Activated T-cell treated with anti-CD3 and anti-CD28 coated beads, Interleukin-2, amount 50 U/mL, for 72 hours (primary cell): ENCODE results near the gene RBP3. TPM values are rescaled to one million over a fixed set of nuclear protein-coding genes. Genes with fewer than 3 reads are reported as not detected.

Source experiments
- ATAC-seq, 2 donors: fragments of 150-1000 bp; cut with Tn5 transposase; replicated peaks in 1 of 2; 2 replicates each; pipeline ENCODE4 v1.10.0; 2021; ENCODE audit warnings: moderate library complexity in 2 of 2, mild to moderate bottlenecking in 1 of 2
- DNase-seq, 2 donors: peaks; one replicate each; pipeline ENCODE4 v3.0.0; 2021 to 2022; ENCODE audit warnings: mixed read lengths in 1 of 2
- H3K27ac Mint-ChIP-seq: one replicate; pipeline ENCODE4 v1.8.0; 2022; ENCODE audit warnings: mild to moderate bottlenecking, moderate library complexity, mixed read lengths
- H3K27me3 Mint-ChIP-seq: one replicate; pipeline ENCODE4 v1.8.0; 2022; ENCODE audit warnings: low read depth, mixed read lengths
- H3K36me3 Mint-ChIP-seq, 2 donors: one replicate each; pipeline ENCODE4 v1.8.0; 2022; ENCODE audit warnings: mixed read lengths in 2 of 2, mild to moderate bottlenecking in 1 of 2; ENCODE audit not compliant: insufficient read depth in 2 of 2
- H3K4me1 Mint-ChIP-seq: one replicate; pipeline ENCODE4 v1.8.0; 2022; ENCODE audit warnings: low read depth, mixed read lengths
- H3K4me3 Mint-ChIP-seq, 2 donors: one replicate each; pipeline ENCODE4 v1.8.0; 2022; ENCODE audit warnings: mild to moderate bottlenecking in 2 of 2, mixed read lengths in 2 of 2, moderate library complexity in 2 of 2
- H3K9me3 Mint-ChIP-seq, 2 donors: one replicate each; pipeline ENCODE4 v1.8.0; 2022; ENCODE audit warnings: mixed read lengths in 2 of 2
- total RNA-seq, 2 donors: library from RNA; stranded (reverse); gene quantifications; one replicate each; pipeline ENCODE4 v1.2.3, GENCODE V29; 2022

RBP3 gene
- total RNA-seq, 2 donors from 2014 or later: not detected

- ATAC-seq: no peak
- no peaks in the 10 kb centered on the region for H3K27me3 Mint-ChIP-seq
- no peaks in the 10 kb centered on the region for H3K9me3 Mint-ChIP-seq
- H3K27ac Mint-ChIP-seq: no peak overlapping the region
- H3K36me3 Mint-ChIP-seq: no peaks in the 10 kb centered on the region
- peaks cover 13% of the 10 kb centered on the region for H3K4me1 Mint-ChIP-seq
- H3K4me3 Mint-ChIP-seq: no peak overlapping the region
- DNase-seq: no peak
Measured at GRCh38 chr10:47310090-47310505, 38.1 kb upstream of the RBP3 start.

- H3K4me3 Mint-ChIP-seq: peak overlapping the region in 1 of 2 donors; percentile 33
- H3K27me3 Mint-ChIP-seq: no peaks in the 10 kb centered on the region
- peak; percentile 32 to 49 for ATAC-seq
- no peaks in the 10 kb centered on the region for H3K36me3 Mint-ChIP-seq
- no peak overlapping the region for H3K27ac Mint-ChIP-seq
- H3K4me1 Mint-ChIP-seq: peaks cover 13% of the 10 kb centered on the region
- peak; percentile 10 to 30 for DNase-seq
- no peaks in the 10 kb centered on the region for H3K9me3 Mint-ChIP-seq
Measured at GRCh38 chr10:47311193-47311931, 36.8 kb upstream of the RBP3 start.

- H3K27me3 Mint-ChIP-seq: no peaks in the 10 kb centered on the region
- DNase-seq (peak; percentile 83 to 86), ATAC-seq (peak; percentile 93)
- peaks cover 13% of the 10 kb centered on the region for H3K4me1 Mint-ChIP-seq
- H3K9me3 Mint-ChIP-seq: no peaks in the 10 kb centered on the region
- peak overlapping the region in 1 of 2 donors; percentile 33 for H3K4me3 Mint-ChIP-seq
- H3K27ac Mint-ChIP-seq: no peak overlapping the region
- no peaks in the 10 kb centered on the region for H3K36me3 Mint-ChIP-seq
Measured at GRCh38 chr10:47311932-47312662, 36.1 kb upstream of the RBP3 start.

- no peaks in the 10 kb centered on the region for H3K36me3 Mint-ChIP-seq
- H3K27me3 Mint-ChIP-seq: no peaks in the 10 kb centered on the region
- no peak overlapping the region for H3K27ac Mint-ChIP-seq
- no peak for DNase-seq
- ATAC-seq: no peak
- H3K9me3 Mint-ChIP-seq: no peaks in the 10 kb centered on the region
- H3K4me3 Mint-ChIP-seq: no peak overlapping the region
- H3K4me1 Mint-ChIP-seq: peaks cover 13% of the 10 kb centered on the region
Measured at GRCh38 chr10:47312663-47312995, 35.5 kb upstream of the RBP3 start.

GRCh38 chr10:47314416-47314970, 33.7 kb upstream of the RBP3 start:
- H3K4me3 Mint-ChIP-seq: no peak overlapping the region
- no peaks in the 10 kb centered on the region for H3K9me3 Mint-ChIP-seq
- no peak overlapping the region for H3K27ac Mint-ChIP-seq
- DNase-seq (no peak), ATAC-seq (no peak)
- H3K36me3 Mint-ChIP-seq: no peaks in the 10 kb centered on the region
- H3K4me1 Mint-ChIP-seq: peaks cover 13% of the 10 kb centered on the region
- H3K27me3 Mint-ChIP-seq: no peaks in the 10 kb centered on the region

GRCh38 chr10:47315421-47315820, 32.7 kb upstream of the RBP3 start:
- ATAC-seq: no peak
- H3K27me3 Mint-ChIP-seq: no peaks in the 10 kb centered on the region
- peaks cover 13% of the 10 kb centered on the region for H3K4me1 Mint-ChIP-seq
- H3K36me3 Mint-ChIP-seq: no peaks in the 10 kb centered on the region
- no peak for DNase-seq
- no peak overlapping the region for H3K27ac Mint-ChIP-seq
- H3K4me3 Mint-ChIP-seq: no peak overlapping the region
- H3K9me3 Mint-ChIP-seq: no peaks in the 10 kb centered on the region

GRCh38 chr10:47316131-47316530, 32.0 kb upstream of the RBP3 start:
- Mint-ChIP-seq H3K36me3 (no peaks in the 10 kb centered on the region), H3K4me3 (no peak overlapping the region), H3K27me3 (no peaks in the 10 kb centered on the region), H3K4me1 (peaks cover 12% of the 10 kb centered on the region), H3K27ac (no peak overlapping the region), H3K9me3 (no peaks in the 10 kb centered on the region)
- ATAC-seq (no peak), DNase-seq (no peak)

GRCh38 chr10:47317251-47317650, 30.9 kb upstream of the RBP3 start:
- no peaks in the 10 kb centered on the region for H3K27me3 Mint-ChIP-seq
- no peak overlapping the region for H3K27ac Mint-ChIP-seq
- H3K4me1 Mint-ChIP-seq: peaks cover under 1% of the 10 kb centered on the region
- H3K36me3 Mint-ChIP-seq: no peaks in the 10 kb centered on the region
- no peak for ATAC-seq
- no peaks in the 10 kb centered on the region for H3K9me3 Mint-ChIP-seq
- H3K4me3 Mint-ChIP-seq: no peak overlapping the region
- DNase-seq: no peak

- no peaks in the 10 kb centered on the region for H3K27me3 Mint-ChIP-seq
- no peak overlapping the region for H3K27ac Mint-ChIP-seq
- H3K4me3 Mint-ChIP-seq: no peak overlapping the region
- DNase-seq (no peak), ATAC-seq (no peak)
- H3K9me3 Mint-ChIP-seq: no peaks in the 10 kb centered on the region
- no peaks in the 10 kb centered on the region for H3K36me3 Mint-ChIP-seq
- no peaks in the 10 kb centered on the region for H3K4me1 Mint-ChIP-seq
Measured at GRCh38 chr10:47318706-47319105, 29.5 kb upstream of the RBP3 start.

- no peak overlapping the region for H3K27ac Mint-ChIP-seq
- no peaks in the 10 kb centered on the region for H3K27me3 Mint-ChIP-seq
- no peaks in the 10 kb centered on the region for H3K4me1 Mint-ChIP-seq
- no peak for ATAC-seq
- no peak overlapping the region for H3K4me3 Mint-ChIP-seq
- H3K36me3 Mint-ChIP-seq: no peaks in the 10 kb centered on the region
- DNase-seq: no peak
- H3K9me3 Mint-ChIP-seq: no peaks in the 10 kb centered on the region
Measured at GRCh38 chr10:47319784-47320183, 28.4 kb upstream of the RBP3 start.

- H3K27ac Mint-ChIP-seq: no peak overlapping the region
- H3K9me3 Mint-ChIP-seq: no peaks in the 10 kb centered on the region
- H3K4me1 Mint-ChIP-seq: no peaks in the 10 kb centered on the region
- ATAC-seq (no peak), DNase-seq (no peak)
- no peaks in the 10 kb centered on the region for H3K27me3 Mint-ChIP-seq
- H3K4me3 Mint-ChIP-seq: no peak overlapping the region
- no peaks in the 10 kb centered on the region for H3K36me3 Mint-ChIP-seq
Measured at GRCh38 chr10:47320812-47321211, 27.4 kb upstream of the RBP3 start.

- ATAC-seq: no peak
- Mint-ChIP-seq H3K4me1 (no peaks in the 10 kb centered on the region), H3K4me3 (no peak overlapping the region), H3K9me3 (no peaks in the 10 kb centered on the region), H3K27me3 (no peaks in the 10 kb centered on the region), H3K27ac (no peak overlapping the region), H3K36me3 (no peaks in the 10 kb centered on the region)
- DNase-seq: no peak
Measured at GRCh38 chr10:47321521-47322195, 26.5 kb upstream of the RBP3 start.
